ENCODE data around the gene NME7.

NME7 gene

DNA sequence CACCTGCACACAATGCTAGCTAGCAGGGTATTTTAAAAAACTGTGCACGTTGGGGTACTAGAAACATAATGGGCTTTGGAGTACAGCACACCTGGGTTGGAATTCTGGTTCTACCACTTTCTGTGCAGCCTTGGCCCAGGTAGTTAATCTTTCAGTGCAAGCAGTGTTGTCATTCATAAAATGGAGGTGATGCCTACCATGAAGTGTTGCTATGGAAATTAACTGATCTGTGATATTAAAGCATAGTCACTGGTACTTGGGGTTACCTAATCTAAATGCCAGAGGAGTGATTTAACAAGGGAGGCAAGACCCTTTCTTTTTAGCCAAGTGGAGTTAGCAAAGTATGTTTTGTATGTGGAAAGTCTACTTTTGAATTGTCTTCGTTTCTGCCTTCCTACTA lies 243.1 kb downstream of the NME7 start:
- H3K27ac ChIP-seq, result no peak overlapping the region
- H3K4me1 ChIP-seq (ENCODE audit: control insufficient read depth in 1 of 2, insufficient read depth in 1 of 2, low read depth in 1 of 2, low read length in 1 of 2), result no peaks in the 10 kb centered on the region
- no peaks in the 10 kb centered on the region for H3K9me3 ChIP-seq
- no peak overlapping the region for H3K4me3 ChIP-seq (ENCODE audit: low read depth in 1 of 2, low read length in 1 of 2)
- TF ChIP-seq, protein P1, sequence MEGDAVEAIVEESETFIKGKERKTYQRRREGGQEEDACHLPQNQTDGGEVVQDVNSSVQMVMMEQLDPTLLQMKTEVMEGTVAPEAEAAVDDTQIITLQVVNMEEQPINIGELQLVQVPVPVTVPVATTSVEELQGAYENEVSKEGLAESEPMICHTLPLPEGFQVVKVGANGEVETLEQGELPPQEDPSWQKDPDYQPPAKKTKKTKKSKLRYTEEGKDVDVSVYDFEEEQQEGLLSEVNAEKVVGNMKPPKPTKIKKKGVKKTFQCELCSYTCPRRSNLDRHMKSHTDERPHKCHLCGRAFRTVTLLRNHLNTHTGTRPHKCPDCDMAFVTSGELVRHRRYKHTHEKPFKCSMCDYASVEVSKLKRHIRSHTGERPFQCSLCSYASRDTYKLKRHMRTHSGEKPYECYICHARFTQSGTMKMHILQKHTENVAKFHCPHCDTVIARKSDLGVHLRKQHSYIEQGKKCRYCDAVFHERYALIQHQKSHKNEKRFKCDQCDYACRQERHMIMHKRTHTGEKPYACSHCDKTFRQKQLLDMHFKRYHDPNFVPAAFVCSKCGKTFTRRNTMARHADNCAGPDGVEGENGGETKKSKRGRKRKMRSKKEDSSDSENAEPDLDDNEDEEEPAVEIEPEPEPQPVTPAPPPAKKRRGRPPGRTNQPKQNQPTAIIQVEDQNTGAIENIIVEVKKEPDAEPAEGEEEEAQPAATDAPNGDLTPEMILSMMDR (IDR thresholded peaks at IDR 0.05), result no peak
- no peaks in the 10 kb centered on the region for H3K36me3 ChIP-seq
- H3K27me3 ChIP-seq, result no peaks in the 10 kb centered on the region

DNA sequence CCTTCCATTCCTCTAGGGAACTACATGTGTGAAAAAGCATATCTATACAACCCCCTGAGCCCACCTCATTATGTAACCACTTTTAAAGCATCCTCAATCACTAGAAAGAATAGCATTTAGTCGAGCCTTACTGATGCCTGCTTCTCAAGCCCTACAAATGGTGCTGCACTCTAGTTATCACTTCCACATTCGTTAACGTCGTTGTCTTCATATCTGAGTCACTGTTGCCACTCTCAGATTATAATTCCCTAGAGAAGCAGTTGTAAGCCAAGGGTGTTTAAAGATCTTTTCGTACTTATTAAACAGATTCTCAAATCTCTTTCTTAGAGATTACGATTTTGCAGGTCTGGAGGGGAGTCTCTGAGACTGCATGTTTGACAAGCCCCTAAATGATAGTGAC lies 244.6 kb downstream of the NME7 start:
- Histone ChIP-seq H3K36me3 (no peaks in the 10 kb centered on the region), H3K27ac (no peak overlapping the region)
- TF ChIP-seq, protein P1 (IDR thresholded peaks at IDR 0.05), result no peak

DNA sequence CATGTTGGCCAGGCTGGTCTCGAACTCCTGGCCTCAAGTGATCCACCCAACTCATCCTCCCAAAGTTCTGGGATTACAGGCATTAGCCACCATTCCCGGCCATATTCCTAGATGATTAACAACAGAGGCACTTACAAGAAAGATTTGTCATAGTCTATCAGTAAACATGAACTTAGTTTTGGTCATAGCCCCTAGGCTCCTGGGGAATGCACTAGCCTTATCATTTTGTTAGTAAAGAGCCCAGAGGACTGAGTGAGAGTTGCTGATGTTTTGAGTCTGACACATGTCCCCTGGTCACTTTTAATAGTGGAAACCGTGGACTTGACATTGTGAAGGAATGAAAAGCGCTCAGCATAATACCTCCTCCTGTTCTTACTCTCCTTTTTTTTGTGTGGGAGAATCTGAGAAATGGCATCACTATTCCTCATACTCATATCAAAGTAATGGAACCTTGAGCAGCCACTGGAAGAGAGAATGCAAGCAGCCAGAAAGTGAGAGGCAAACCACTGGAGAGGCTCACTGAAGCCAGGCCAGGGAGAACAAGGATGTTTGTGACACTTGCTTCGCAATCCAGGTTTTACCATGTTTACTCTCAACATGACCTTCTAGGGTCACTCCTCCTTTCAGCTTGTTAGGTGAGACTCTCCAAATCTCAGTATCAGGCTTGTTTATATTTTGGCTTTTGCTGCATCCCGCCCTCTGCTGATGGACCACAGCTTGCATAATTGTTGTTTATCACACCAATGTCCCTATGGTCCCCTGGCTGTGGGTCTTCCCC lies 246.3 kb downstream of the NME7 start:
- Histone ChIP-seq H3K4me1 (ENCODE audit: control insufficient read depth in 1 of 2, insufficient read depth in 1 of 2, low read depth in 1 of 2, low read length in 1 of 2) (no peaks in the 10 kb centered on the region), H3K27ac (no peak overlapping the region), H3K4me3 (ENCODE audit: low read depth in 1 of 2, low read length in 1 of 2) (no peak overlapping the region), H3K36me3 (no peaks in the 10 kb centered on the region), H3K9me3 (no peaks in the 10 kb centered on the region), H3K27me3 (no peaks in the 10 kb centered on the region)
- TF ChIP-seq, protein P1 (IDR thresholded peaks at IDR 0.05), result no peak

More for the DNA sequence above, 244.6 kb downstream of the NME7 start:
- no peak overlapping the region for H3K4me3 ChIP-seq (ENCODE audit: low read depth in 1 of 2, low read length in 1 of 2)
- no peaks in the 10 kb centered on the region for H3K4me1 ChIP-seq (ENCODE audit: control insufficient read depth in 1 of 2, insufficient read depth in 1 of 2, low read depth in 1 of 2, low read length in 1 of 2)
- H3K9me3 ChIP-seq, result no peaks in the 10 kb centered on the region
- H3K27me3 ChIP-seq, result no peaks in the 10 kb centered on the region

DNA sequence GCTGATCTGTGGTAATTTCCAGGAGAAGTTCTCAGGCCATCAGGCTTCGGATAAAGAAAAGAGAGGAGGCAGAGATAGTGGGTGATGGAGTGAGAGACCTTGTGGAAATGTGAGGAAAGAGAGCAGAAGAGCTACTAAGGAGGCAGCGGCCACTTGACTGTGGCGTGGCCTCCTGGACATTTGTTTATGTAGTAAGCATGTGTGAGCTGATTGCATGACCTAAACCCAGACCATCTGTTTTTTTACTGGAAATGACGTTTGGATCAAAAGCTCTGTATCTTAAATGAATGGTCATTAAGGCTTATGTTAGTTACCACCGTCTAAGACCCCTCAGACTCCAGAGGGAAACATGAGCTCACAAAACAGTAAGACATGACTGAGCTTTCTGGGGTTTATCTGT lies 247.5 kb downstream of the NME7 start:
- Histone ChIP-seq H3K9me3 (no peaks in the 10 kb centered on the region), H3K36me3 (no peaks in the 10 kb centered on the region), H3K27ac (no peak overlapping the region), H3K4me3 (ENCODE audit: low read depth in 1 of 2, low read length in 1 of 2) (no peak overlapping the region), H3K4me1 (ENCODE audit: control insufficient read depth in 1 of 2, insufficient read depth in 1 of 2, low read depth in 1 of 2, low read length in 1 of 2) (no peaks in the 10 kb centered on the region), H3K27me3 (no peaks in the 10 kb centered on the region)
- TF ChIP-seq, protein P1 (IDR thresholded peaks at IDR 0.05), result no peak

DNA sequence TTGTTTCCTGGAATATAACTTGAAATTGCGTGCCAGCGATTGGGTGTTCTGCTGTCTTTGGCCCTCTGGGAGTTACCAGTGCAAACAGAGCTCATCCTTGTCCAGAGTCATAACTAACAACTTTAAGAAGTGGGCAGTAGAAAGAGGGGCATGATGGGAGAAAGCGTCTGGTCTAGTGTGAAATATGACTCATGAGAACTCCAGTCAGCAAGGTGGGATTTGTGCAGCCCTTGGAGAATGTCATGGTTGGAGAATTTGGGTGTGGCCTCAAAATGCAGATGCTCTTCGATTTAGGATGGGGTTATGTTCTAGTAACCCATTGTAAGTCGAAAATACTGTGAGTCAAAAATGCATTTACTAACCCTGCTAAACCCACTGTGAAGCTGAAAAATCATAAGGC lies 248.2 kb downstream of the NME7 start:
- H3K27ac ChIP-seq, result no peak overlapping the region
- H3K36me3 ChIP-seq, result no peaks in the 10 kb centered on the region
- no peaks in the 10 kb centered on the region for H3K27me3 ChIP-seq
- H3K4me1 ChIP-seq (ENCODE audit: control insufficient read depth in 1 of 2, insufficient read depth in 1 of 2, low read depth in 1 of 2, low read length in 1 of 2), result no peaks in the 10 kb centered on the region
- TF ChIP-seq, protein P1 (IDR thresholded peaks at IDR 0.05), result no peak
- H3K4me3 ChIP-seq (ENCODE audit: low read depth in 1 of 2, low read length in 1 of 2), result no peak overlapping the region
- H3K9me3 ChIP-seq, result no peaks in the 10 kb centered on the region
